Fibroblast of mammary gland (primary cell): ENCODE measurements around the gene XYLT2.
"Not testable (repeated sequence)": the region's sequence is repeated elsewhere in the genome, so short reads cannot be mapped to it uniquely, and the experiment has no call there.

Experiments used
- DNase-seq: peaks from one replicate; pipeline ENCODE4 v3.0.0-alpha.2; 2010; ENCODE audit warnings: low read depth
- H3K4me3 ChIP-seq: 2 replicates; pipeline ENCODE4 v1.5.1; 2011; ENCODE audit warnings: low read depth, mild to moderate bottlenecking, low read length, moderate library complexity; ENCODE audit not compliant: control insufficient read depth
- TF ChIP-seq, protein P1 (sequence below): conservative IDR thresholded peaks from 2 replicates; pipeline ENCODE4 v1.5.1; 2011; ENCODE audit warnings: low read depth, low read length, inconsistent platforms; ENCODE audit not compliant: control insufficient read depth, insufficient read depth

Gene XYLT2

DNA sequence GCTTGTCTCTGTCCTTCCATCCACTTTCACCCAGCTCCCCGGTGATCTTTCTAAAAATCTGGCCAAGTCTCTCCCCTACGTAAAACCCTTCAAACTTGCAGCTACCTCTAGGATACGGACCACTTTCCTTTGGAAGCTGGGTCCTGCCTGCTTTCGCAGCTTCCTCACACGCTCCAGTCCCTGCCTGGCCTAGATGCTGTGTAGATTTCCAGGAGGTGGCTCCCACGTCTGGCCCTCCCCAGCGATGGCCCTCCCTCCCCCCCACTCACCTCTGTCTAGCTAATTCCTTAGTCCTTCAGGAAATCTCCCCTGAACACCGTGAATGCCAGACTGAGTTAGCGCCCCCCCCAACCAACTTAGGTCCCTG is 52.0 kb downstream of the XYLT2 start:
- peak overlapping the region; percentile 99 for H3K4me3 ChIP-seq
- DNase-seq, result no peak
- TF ChIP-seq, protein P1, sequence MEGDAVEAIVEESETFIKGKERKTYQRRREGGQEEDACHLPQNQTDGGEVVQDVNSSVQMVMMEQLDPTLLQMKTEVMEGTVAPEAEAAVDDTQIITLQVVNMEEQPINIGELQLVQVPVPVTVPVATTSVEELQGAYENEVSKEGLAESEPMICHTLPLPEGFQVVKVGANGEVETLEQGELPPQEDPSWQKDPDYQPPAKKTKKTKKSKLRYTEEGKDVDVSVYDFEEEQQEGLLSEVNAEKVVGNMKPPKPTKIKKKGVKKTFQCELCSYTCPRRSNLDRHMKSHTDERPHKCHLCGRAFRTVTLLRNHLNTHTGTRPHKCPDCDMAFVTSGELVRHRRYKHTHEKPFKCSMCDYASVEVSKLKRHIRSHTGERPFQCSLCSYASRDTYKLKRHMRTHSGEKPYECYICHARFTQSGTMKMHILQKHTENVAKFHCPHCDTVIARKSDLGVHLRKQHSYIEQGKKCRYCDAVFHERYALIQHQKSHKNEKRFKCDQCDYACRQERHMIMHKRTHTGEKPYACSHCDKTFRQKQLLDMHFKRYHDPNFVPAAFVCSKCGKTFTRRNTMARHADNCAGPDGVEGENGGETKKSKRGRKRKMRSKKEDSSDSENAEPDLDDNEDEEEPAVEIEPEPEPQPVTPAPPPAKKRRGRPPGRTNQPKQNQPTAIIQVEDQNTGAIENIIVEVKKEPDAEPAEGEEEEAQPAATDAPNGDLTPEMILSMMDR, result no peak

DNA sequence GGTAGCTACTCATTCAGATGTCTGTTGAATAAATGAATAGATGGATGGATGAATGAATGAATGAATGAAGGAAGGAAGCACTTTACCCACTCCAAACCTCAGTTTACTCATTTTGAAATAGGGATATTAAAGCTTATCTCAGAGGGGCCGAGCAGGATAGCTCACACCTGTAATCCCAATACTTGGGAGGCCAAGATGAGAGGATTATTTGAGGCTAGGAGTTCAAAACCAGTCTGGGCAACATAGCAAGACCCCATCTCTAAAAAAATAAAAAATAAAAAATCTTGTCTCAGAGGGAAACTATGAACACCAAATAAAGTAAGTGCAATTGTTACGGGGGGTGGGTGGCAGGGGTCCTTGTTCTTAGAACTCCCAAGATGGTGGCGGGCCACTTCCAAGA is 52.7 kb downstream of the XYLT2 start:
- DNase-seq, H3K4me3 ChIP-seq: not testable (repeated sequence)

DNA sequence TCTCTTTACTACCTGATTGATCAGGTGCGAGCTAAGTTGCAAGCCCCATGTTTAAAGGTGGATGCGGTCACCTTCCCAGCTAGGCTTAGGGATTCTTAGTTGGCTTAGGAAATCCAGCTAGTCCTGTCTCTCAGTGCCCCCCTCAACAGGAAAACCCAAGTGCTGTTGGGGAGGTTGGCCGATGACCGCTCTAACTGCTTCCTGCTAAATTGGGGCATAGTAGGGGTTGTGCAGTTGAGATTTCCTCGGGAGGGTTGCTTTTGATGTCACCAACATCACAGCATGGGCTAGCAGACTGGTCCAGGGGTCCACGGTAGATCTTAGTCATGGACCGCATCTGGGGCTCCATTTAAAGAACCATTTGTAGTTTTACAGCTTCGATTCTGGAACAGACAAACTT is 53.7 kb downstream of the XYLT2 start:
- not testable (repeated sequence) for DNase-seq, H3K4me3 ChIP-seq

DNA sequence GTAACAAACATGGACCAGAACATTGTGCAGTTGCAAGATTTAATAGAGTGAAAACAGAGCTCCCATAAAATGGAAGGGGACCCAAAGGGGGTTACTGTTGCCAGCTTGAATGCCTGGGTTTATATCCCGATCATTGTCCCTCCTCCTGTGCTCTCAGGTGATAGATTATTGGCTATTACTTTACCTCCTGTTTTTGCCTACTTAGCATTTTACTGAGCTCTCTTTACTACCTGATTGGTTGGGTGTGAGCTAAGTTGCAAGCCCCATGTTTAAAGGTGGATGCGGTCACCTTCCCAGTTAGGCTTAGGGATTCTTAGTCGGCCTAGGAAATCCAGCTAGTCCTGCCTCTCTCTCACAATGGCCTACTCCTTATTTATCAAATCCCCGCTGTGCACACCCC is 59.4 kb downstream of the XYLT2 start:
- not testable (repeated sequence) for DNase-seq

DNA sequence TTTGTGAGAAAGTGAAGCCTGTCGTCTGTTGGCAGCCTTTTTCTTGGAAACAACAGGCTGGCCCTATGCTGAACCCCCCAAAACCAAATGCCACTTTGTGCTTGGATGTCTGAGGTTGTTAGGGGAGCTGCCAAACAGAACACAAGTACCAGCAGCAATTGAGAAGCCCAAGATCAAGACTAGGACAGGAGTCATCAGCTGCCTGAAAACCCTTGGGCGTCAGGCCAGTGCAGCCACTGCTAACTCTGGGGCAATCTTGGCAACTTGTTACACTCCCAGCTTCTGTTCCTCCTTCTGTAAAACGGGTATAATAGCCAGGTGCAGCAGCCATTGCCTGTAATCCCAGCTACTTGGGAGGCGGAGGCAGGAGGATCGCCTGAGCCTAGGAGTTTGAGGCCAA is 60.7 kb downstream of the XYLT2 start:
- TF ChIP-seq, protein P1, result no peak
- H3K4me3 ChIP-seq, result no peak overlapping the region
- no peak for DNase-seq

More for the DNA sequence above, 59.4 kb downstream of the XYLT2 start:
- H3K4me3 ChIP-seq, result not testable (repeated sequence)

DNA sequence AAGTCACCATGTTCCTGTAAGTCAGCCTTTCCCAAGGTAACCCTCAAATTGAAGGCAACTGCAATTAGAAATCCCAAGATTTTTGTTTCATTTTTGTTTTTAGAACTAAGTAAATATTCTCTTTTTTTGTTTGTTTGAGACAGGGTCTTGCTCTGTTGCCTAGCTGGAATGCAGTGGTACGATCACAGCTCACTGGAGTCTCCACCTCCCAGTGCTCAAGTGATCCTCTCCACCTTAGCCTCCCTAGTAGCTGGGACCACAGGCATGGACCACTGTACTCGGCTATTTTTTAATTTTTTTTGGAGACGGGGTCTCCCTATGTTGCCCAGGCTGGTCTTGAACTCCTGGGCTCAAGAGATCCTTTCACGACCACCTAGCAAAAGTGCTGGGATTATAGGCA is 62.0 kb downstream of the XYLT2 start:
- DNase-seq, result no peak

More for the DNA sequence above, 62.0 kb downstream of the XYLT2 start:
- no peak overlapping the region for H3K4me3 ChIP-seq
- TF ChIP-seq, protein P1, result no peak
